Measurements from ENCODE around the gene ZBTB8OS. TPM values are rescaled to one million over a fixed set of nuclear protein-coding genes. Genes with fewer than 3 reads are reported as not detected.

The ZBTB8OS gene
- total and polyA plus RNA-seq, 2 of the 8 experiments (the other 6 are each of a cell fraction or from before 2014, with no cell fraction given): 68.0 to 74.2 TPM

- H3K27me3 ChIP-seq (replicated peaks in 1 of 4; ENCODE audit: control insufficient read depth in 3 of 4, extremely low read depth in 1 of 4, insufficient read depth in 3 of 4, low read length in 3 of 4): no peaks in the 10 kb centered on the region; a peak in 1 of 7 replicates
- no peak overlapping the region for H2BK5ac ChIP-seq (ENCODE audit: low read depth, low read length)
- 0 out of 4 replicates have a peak, but pooled peaks cover 0 to 2% of the 10 kb centered on the region in 2 experiments for H3K9me3 ChIP-seq (ENCODE audit: insufficient read depth in 2 of 2, low read depth in 1 of 2, low read length in 1 of 2)
- DNase-seq (ENCODE audit: low read depth in 1 of 2, low spot score in 2 of 2): no peak
- TF ChIP-seq, protein P1, sequence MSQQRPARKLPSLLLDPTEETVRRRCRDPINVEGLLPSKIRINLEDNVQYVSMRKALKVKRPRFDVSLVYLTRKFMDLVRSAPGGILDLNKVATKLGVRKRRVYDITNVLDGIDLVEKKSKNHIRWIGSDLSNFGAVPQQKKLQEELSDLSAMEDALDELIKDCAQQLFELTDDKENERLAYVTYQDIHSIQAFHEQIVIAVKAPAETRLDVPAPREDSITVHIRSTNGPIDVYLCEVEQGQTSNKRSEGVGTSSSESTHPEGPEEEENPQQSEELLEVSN (IDR thresholded peaks at IDR 0.05): no peak
- TF ChIP-seq CEBPB (IDR thresholded peaks at IDR 0.05; ENCODE audit: low read depth, low read length) (no peak), RFX5 (IDR thresholded peaks at IDR 0.05; ENCODE audit: borderline replicate concordance, low read depth, low read length) (no peak), SIX5 (IDR thresholded peaks at IDR 0.05; ENCODE audit: low read depth, low read length) (no peak)
- H3K4me1 ChIP-seq (replicated peaks in 1 of 4; ENCODE audit: control insufficient read depth in 3 of 4, insufficient read depth in 4 of 4, low read length in 3 of 4): no peaks in the 10 kb centered on the region
- H2BK120ac ChIP-seq (replicated peaks; ENCODE audit: low read depth, low read length): no peak overlapping the region
- no peak overlapping the region for H3K18ac ChIP-seq (ENCODE audit: extremely low read depth, low read length)
- H2AFZ ChIP-seq (ENCODE audit: low read length): no peak overlapping the region
- H4K8ac ChIP-seq (ENCODE audit: extremely low read depth, insufficient read depth, low read length): no peak overlapping the region
- H3K23ac ChIP-seq (ENCODE audit: insufficient read length): no peak overlapping the region
- ChIA-PET POLR2A (ENCODE audit: partially characterized antibody) (interaction anchor here (1.0 to 10.1 kb wide), 4 partner anchors 10 to 131 kb away, joined by 4 to 115 read pairs (median 5); partner anchors contain the start of genes RBBP4 and ZBTB8OS), CTCF (ENCODE audit: partially characterized antibody) (interaction anchor here (1.1 to 1.6 kb wide), 5 partner anchors 61 to 243 kb away, joined by 3 to 6 read pairs (median 3); no protein-coding TSS in a partner anchor)
- no peak overlapping the region for H2AK5ac ChIP-seq (ENCODE audit: low read depth, low read length)
- H2BK12ac ChIP-seq (ENCODE audit: low read depth, low read length): no peak overlapping the region
- peaks cover 0 to 13% (median 0%) of the 10 kb centered on the region in 4 experiments; a peak in 2 of 8 replicates for H3K36me3 ChIP-seq (ENCODE audit: control insufficient read depth in 2 of 4, insufficient read depth in 4 of 4, low read length in 3 of 4)
- H3K56ac ChIP-seq (replicated peaks; ENCODE audit: insufficient read length, low read depth, low read length): peak overlapping the region; percentile 30
- H2BK20ac ChIP-seq (ENCODE audit: low read length): no peak overlapping the region
- H4K5ac ChIP-seq (ENCODE audit: insufficient read length, low read depth, low read length): no peak overlapping the region
- no peak overlapping the region for H3K4me2 ChIP-seq (ENCODE audit: insufficient read depth in 1 of 2, low read depth in 2 of 2, low read length in 2 of 2)
- H3K79me2 ChIP-seq (ENCODE audit: control insufficient read depth in 1 of 2, insufficient read depth in 2 of 2, low read length in 2 of 2): peaks cover 3 to 66% of the 10 kb centered on the region in 2 experiments; a peak in 3 of 4 replicates
- H3K23me2 ChIP-seq (ENCODE audit: low read depth, low read length): no peaks in the 10 kb centered on the region
- FAIRE-seq: no peak
- H4K20me1 ChIP-seq (replicated peaks in 1 of 2; ENCODE audit: control insufficient read depth in 1 of 2, insufficient read depth in 2 of 2, low read length in 2 of 2): no peaks in the 10 kb centered on the region
- no peak overlapping the region for H3K27ac ChIP-seq (ENCODE audit: low read depth, low read length)
- WGBS, 2 experiments (ENCODE audit: extremely low coverage in 1 of 2, insufficient coverage in 1 of 2, insufficient read length in 1 of 2, insufficient replicate concordance in 2 of 2, low coverage in 1 of 2, low lambda C conversion rate in 2 of 2, missing lambda C conversion rate in 1 of 2): 100% methylated on average over 1 of the region's 4 CpGs; no CpG with 5 or more reads in 1 of the 2 experiments
- no peak overlapping the region for H4K91ac ChIP-seq (replicated peaks; ENCODE audit: insufficient read length, low read length)
- no peak overlapping the region for H3K4me3 ChIP-seq (ENCODE audit: extremely low read depth in 1 of 4, insufficient read depth in 2 of 4, low read depth in 3 of 4, low read length in 4 of 4)
- H3K79me1 ChIP-seq (ENCODE audit: low read depth, low read length): peaks cover 6% of the 10 kb centered on the region; the same call in 1 of the 2 replicates
- no peak overlapping the region for H3K9ac ChIP-seq (replicated peaks in 1 of 4; ENCODE audit: extremely low read depth in 1 of 4, low read depth in 3 of 4, low read length in 3 of 4)
- no peak overlapping the region for H3K14ac ChIP-seq (ENCODE audit: insufficient read length)
- no peak overlapping the region for H2BK15ac ChIP-seq (ENCODE audit: low read length)
- H3K4ac ChIP-seq (replicated peaks; ENCODE audit: insufficient read length, low read depth, low read length): no peak overlapping the region
These were observed 5.9 kb downstream of the ZBTB8OS start for GRCh38 chr1:32644426-32644825.

Data from H1 (cell line).